SK-N-SH (cell line): ENCODE results near the gene AGAP1.

ENCODE experiments used
- CTCF ChIP-seq: fragments of 200-600 bp; sonication (generic); IDR thresholded peaks from 2 replicates; pipeline ENCODE4 v1.6.1; 2017; ENCODE audit warnings: antibody characterized with exemption, mild to moderate bottlenecking, moderate library complexity
- SMC3 ChIP-seq: IDR thresholded peaks from 2 replicates; pipeline ENCODE4 v1.6.1; 2012; ENCODE audit warnings: low read depth, low read length, improper control_type of control experiment

DNA sequence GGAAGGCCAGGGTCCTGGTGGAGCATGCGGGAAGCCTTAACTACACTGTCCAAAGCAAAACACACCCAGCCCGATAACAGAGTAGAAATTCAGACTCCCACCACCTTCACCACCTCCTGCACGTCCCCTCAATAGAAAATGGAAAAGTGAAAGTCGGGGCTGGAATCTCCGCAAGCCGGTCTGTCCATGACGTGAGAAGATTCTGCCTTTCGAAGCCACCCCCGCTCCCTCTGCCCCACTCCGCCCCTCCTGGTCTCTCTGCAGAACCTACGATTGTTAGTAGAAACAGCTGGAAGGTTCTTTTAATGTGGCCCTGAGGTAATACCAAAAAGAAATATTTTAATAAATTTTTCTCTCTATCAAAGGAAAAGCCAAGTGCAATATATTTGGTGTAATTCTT is 558.0 kb downstream of the AGAP1 start:
- TF ChIP-seq SMC3 = no peak
- TF ChIP-seq CTCF = no peak
